Osteoblast (primary cell): ENCODE results near the gene ATXN10. TPM values are rescaled to one million over a fixed set of nuclear protein-coding genes. Genes with fewer than 3 reads are reported as not detected.

Experiments
- DNase-seq: peaks from one replicate; pipeline ENCODE4 v3.0.0; 2011; ENCODE audit warnings: low spot score, mixed read lengths; ENCODE audit not compliant: insufficient read length; ENCODE audit errors: missing footprints
- H2AFZ ChIP-seq: 2 replicates; pipeline ENCODE4 v1.6.0; 2011; ENCODE audit warnings: mild to moderate bottlenecking, low read length
- H3K27ac ChIP-seq: 2 replicates; pipeline ENCODE4 v1.5.1; 2011; ENCODE audit warnings: mild to moderate bottlenecking, low read depth, low read length, moderate library complexity
- H3K27me3 ChIP-seq: 2 replicates; pipeline ENCODE4 v1.6.0; 2012; ENCODE audit warnings: mild to moderate bottlenecking, control low read depth, inconsistent platforms, low read length, moderate library complexity; ENCODE audit not compliant: insufficient read depth
- H3K36me3 ChIP-seq: 2 replicates; pipeline ENCODE4 v1.5.1; 2011; ENCODE audit warnings: mild to moderate bottlenecking, low read length, control low read depth, moderate library complexity; ENCODE audit not compliant: insufficient read depth
- H3K4me1 ChIP-seq: 2 replicates; pipeline ENCODE4 v1.5.1; 2011; ENCODE audit warnings: mild to moderate bottlenecking, low read length, control low read depth, moderate library complexity; ENCODE audit not compliant: insufficient read depth
- H3K4me2 ChIP-seq: 2 replicates; pipeline ENCODE4 v1.6.0; 2011; ENCODE audit warnings: mild to moderate bottlenecking, low read length; ENCODE audit not compliant: insufficient read depth
- H3K4me3 ChIP-seq: fragments of 200-600 bp; sonication (generic); 3 replicates; pipeline ENCODE4 v1.5.1; 2012; ENCODE audit warnings: mild to moderate bottlenecking, low read length, inconsistent platforms; ENCODE audit not compliant: insufficient read depth
- H3K79me2 ChIP-seq: 2 replicates; pipeline ENCODE4 v1.6.0; 2012; ENCODE audit warnings: mild to moderate bottlenecking, low read length, control low read depth, inconsistent platforms; ENCODE audit not compliant: insufficient read depth
- H3K9me3 ChIP-seq: 2 replicates; pipeline ENCODE4 v1.5.1; 2011; ENCODE audit warnings: low read depth, low read length, control low read depth
- H4K20me1 ChIP-seq: 2 replicates; pipeline ENCODE4 v1.6.0; 2012; ENCODE audit warnings: mild to moderate bottlenecking, low read length, control low read depth; ENCODE audit not compliant: insufficient read depth
- total RNA-seq: library from RNA; depleted of rRNA; stranded (reverse); fragments of >200 nt; gene quantifications from 2 replicates; pipeline ENCODE4 v1.2.3, GENCODE V29; 2012
- TF ChIP-seq, protein P1 (sequence below): IDR thresholded peaks from 2 replicates; pipeline ENCODE4 v1.5.1; 2011; ENCODE audit warnings: mild to moderate bottlenecking, low read depth, low read length, moderate library complexity; ENCODE audit errors: extremely low read depth

The ATXN10 gene
- total RNA-seq, 1 donor = 138 TPM

DNA sequence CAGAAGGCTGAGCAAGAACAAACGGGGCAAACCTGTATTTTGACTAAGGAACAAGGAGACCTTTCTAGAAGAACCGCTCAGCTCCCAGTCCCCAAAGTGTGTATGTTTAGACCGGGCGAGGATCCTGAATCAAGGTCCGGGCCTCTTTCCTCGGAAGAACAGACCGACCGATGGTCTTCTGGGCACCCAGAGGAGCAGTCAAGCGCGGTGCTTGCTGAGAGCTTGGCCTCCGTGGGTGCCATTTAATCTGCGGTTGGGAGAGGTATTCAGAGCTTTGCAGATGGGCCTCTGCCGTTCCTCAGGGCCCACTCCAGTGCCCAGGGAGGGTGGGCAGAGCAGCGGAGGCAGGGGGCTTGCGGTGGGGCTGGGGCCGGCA lies 26.5 kb upstream of the ATXN10 start:
- H2AFZ ChIP-seq = peak overlapping the region; percentile 80
- DNase-seq = no peak
- no peaks in the 10 kb centered on the region for H4K20me1 ChIP-seq
- H3K4me1 ChIP-seq = peaks cover 5% of the 10 kb centered on the region
- H3K36me3 ChIP-seq = no peaks in the 10 kb centered on the region
- H3K79me2 ChIP-seq = no peaks in the 10 kb centered on the region
- TF ChIP-seq, protein P1, sequence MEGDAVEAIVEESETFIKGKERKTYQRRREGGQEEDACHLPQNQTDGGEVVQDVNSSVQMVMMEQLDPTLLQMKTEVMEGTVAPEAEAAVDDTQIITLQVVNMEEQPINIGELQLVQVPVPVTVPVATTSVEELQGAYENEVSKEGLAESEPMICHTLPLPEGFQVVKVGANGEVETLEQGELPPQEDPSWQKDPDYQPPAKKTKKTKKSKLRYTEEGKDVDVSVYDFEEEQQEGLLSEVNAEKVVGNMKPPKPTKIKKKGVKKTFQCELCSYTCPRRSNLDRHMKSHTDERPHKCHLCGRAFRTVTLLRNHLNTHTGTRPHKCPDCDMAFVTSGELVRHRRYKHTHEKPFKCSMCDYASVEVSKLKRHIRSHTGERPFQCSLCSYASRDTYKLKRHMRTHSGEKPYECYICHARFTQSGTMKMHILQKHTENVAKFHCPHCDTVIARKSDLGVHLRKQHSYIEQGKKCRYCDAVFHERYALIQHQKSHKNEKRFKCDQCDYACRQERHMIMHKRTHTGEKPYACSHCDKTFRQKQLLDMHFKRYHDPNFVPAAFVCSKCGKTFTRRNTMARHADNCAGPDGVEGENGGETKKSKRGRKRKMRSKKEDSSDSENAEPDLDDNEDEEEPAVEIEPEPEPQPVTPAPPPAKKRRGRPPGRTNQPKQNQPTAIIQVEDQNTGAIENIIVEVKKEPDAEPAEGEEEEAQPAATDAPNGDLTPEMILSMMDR = no peak
- no peak overlapping the region for H3K27ac ChIP-seq
- peak overlapping the region; percentile 80 for H3K4me2 ChIP-seq
- no peaks in the 10 kb centered on the region for H3K9me3 ChIP-seq
- H3K27me3 ChIP-seq = peaks cover 5% of the 10 kb centered on the region
- peak overlapping the region; percentile 59 for H3K4me3 ChIP-seq

DNA sequence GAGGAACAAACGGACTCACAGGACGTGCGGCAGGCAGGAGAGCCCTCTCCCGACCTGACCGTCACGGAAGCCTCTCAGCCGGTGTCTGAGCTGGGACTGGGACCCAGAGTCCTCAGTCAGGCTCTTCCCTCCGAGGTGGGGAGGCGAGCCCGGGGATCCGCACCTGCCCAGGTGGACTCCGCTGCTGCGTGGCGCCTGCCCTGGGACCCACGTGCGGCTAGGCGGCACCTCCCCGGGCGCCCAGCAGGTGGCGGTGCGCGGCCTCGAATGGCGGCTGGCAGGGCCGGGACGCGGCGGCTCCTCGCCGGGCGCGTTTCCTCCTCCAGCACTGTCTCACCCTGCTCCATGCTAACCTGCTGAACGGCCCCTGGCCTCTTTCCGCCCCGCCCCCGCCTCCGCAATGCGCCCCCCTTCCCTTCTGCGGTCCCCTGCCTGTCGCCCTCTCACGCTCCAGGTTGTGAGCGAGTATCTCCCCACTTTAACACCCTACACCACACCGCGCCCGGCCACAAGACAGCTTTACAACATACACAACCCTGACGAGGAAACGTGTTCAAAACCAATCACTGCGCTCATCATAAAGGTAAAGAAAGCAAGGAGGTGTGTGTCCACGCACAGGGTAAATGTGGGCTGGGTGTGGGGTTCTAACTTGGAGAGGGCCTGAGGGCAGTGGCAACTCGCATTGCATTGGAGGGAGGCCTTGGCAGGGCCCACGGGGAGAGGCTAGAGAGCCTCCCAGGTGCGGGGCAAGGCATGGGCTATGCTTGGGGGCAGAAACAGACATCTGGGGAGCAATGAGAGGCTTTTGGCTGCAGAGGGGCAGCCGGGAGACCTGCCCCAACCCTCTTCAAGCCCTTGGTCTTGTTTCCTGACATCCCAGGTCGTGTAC lies 25.9 kb upstream of the ATXN10 start:
- H3K9me3 ChIP-seq = no peaks in the 10 kb centered on the region
- peaks cover 5% of the 10 kb centered on the region for H3K27me3 ChIP-seq
- H3K36me3 ChIP-seq = no peaks in the 10 kb centered on the region
- peak overlapping the region; percentile 80 for H3K4me2 ChIP-seq
- H4K20me1 ChIP-seq = no peaks in the 10 kb centered on the region
- peak overlapping the region; percentile 59 for H3K4me3 ChIP-seq
- H3K79me2 ChIP-seq = no peaks in the 10 kb centered on the region
- H2AFZ ChIP-seq = peak overlapping the region; percentile 80
- TF ChIP-seq, protein P1 = peak; percentile 69
- H3K4me1 ChIP-seq = peaks cover 5% of the 10 kb centered on the region
- H3K27ac ChIP-seq = no peak overlapping the region
- peak; percentile 96 for DNase-seq

DNA sequence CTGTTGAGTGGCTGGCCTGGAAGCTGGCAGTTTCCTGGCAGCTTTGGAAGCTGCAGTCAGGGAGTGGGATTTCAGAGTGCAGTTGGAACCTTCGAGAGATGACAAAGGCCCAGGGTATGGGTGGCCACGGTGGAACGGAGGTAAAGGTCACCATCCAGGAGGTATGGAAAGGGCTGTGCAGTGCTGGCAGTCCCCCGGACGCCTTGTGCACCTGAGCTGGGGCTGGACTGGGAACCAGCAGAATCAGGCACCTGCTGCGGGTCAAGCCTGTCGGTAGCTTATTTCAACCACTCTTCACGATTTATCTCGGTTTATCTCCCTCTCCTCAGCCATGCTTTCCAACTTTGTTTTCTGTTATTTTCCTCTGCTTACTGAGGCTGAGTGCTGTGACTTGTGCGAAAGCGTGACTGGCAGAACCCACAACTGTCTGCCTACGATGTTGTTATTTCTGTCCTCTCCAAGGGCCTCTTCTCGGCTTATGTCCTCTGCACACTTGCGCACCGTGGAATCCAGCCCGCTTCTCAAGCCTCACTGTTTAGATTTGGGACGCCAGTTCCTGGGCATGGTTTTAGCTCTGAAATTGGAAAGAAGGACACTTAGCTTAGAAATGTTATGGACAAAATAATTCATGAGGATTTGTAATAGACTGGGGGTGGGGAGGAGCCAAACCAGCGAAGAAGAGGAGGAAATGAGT lies 24.0 kb upstream of the ATXN10 start:
- Histone ChIP-seq H2AFZ (no peak overlapping the region), H4K20me1 (no peaks in the 10 kb centered on the region), H3K4me3 (no peak overlapping the region), H3K79me2 (no peaks in the 10 kb centered on the region), H3K27ac (no peak overlapping the region), H3K36me3 (no peaks in the 10 kb centered on the region), H3K9me3 (no peaks in the 10 kb centered on the region), H3K4me1 (peaks cover 5% of the 10 kb centered on the region), H3K27me3 (peaks cover 5% of the 10 kb centered on the region), H3K4me2 (no peak overlapping the region)
- TF ChIP-seq, protein P1 = no peak
- DNase-seq = no peak
